HL-60 (cell line): Measurements from ENCODE around the gene FBXL12.

Experiments
- DNase-seq, 2 experiments: peaks; one replicate each; pipeline ENCODE4 v3.0.0-alpha.2; 2010 to 2020; ENCODE audit warnings: low read depth in 1 of 2, low spot score in 1 of 2
- H3K27ac ChIP-seq: fragments of 250-450 bp; sonication (Bioruptor Pico); replicated peaks from 2 replicates; pipeline ENCODE4 v1.5.1; 2020; ENCODE audit warnings: mild to moderate bottlenecking, moderate library complexity
- H3K27me3 ChIP-seq: fragments of 250-450 bp; sonication (Bioruptor Pico); 2 replicates; pipeline ENCODE4 v1.5.1; 2021; ENCODE audit warnings: mild to moderate bottlenecking, moderate library complexity; ENCODE audit not compliant: insufficient read depth, poor library complexity, severe bottlenecking
- H3K4me3 ChIP-seq: replicated peaks from 2 replicates; pipeline ENCODE4 v1.5.1; 2011; ENCODE audit warnings: mild to moderate bottlenecking, control low read depth, low read length; ENCODE audit not compliant: insufficient read depth
- CTCF ChIP-seq: IDR thresholded peaks from one replicate; pipeline ENCODE4 v1.5.1; 2011; ENCODE audit warnings: low read length, control low read depth, inconsistent platforms; ENCODE audit not compliant: insufficient read depth
- GABPA ChIP-seq: IDR thresholded peaks from 2 replicates; pipeline ENCODE4 v1.6.1; 2012; ENCODE audit warnings: low read depth
- POLR2AphosphoS5 ChIP-seq: IDR thresholded peaks from 2 replicates; pipeline ENCODE4 v1.6.1; 2012; ENCODE audit warnings: low read depth
- REST ChIP-seq: IDR thresholded peaks from 2 replicates; pipeline ENCODE4 v1.6.1; 2012; ENCODE audit warnings: low read depth; ENCODE audit not compliant: insufficient replicate concordance
- SPI1 ChIP-seq: IDR thresholded peaks from 2 replicates; pipeline ENCODE4 v1.6.1; 2012; ENCODE audit warnings: low read depth, mild to moderate bottlenecking, borderline replicate concordance

FBXL12 gene

GRCh38 chr19:9782338-9782737, 36.5 kb downstream of the FBXL12 start:
- Histone ChIP-seq H3K4me3 (no peak overlapping the region), H3K27ac (no peak overlapping the region), H3K27me3 (no peaks in the 10 kb centered on the region)
- TF ChIP-seq POLR2AphosphoS5 (no peak), CTCF (no peak), SPI1 (no peak), REST (no peak), GABPA (no peak)
- DNase-seq, result no peak

- TF ChIP-seq GABPA (peak; percentile 99), POLR2AphosphoS5 (peak; percentile 82), SPI1 (peak; percentile 55; the same call in 1 of the 2 replicates), CTCF (no peak), REST (peak; percentile 67)
- no peaks in the 10 kb centered on the region for H3K27me3 ChIP-seq
- peak; percentile 93 to 98 for DNase-seq
- H3K4me3 ChIP-seq, result peak within 1 kb of the TSS; percentile 63
- H3K27ac ChIP-seq, result peak within 1 kb of the TSS; percentile 84
These were observed 50.4 kb downstream of the FBXL12 start, which contains the start of gene ZNF846 for GRCh38 chr19:9768175-9769112. TSS of gene ZNF846 (minus strand) at chr19:9768738. CDS start at chr19:9764950, 3,788 bp downstream.
